Fibroblast of skin of left biceps (primary cell): ENCODE measurements around the gene EIF2B4.
"Not testable (repeated sequence)": the region's sequence is repeated elsewhere in the genome, so short reads cannot be mapped to it uniquely, and the experiment has no call there.

Source experiments
- DNase-seq, 2 experiments: peaks; one replicate each; pipeline ENCODE4 v3.0.0-alpha.2; 2013; ENCODE audit warnings: low read depth in 2 of 2

EIF2B4 gene

DNA sequence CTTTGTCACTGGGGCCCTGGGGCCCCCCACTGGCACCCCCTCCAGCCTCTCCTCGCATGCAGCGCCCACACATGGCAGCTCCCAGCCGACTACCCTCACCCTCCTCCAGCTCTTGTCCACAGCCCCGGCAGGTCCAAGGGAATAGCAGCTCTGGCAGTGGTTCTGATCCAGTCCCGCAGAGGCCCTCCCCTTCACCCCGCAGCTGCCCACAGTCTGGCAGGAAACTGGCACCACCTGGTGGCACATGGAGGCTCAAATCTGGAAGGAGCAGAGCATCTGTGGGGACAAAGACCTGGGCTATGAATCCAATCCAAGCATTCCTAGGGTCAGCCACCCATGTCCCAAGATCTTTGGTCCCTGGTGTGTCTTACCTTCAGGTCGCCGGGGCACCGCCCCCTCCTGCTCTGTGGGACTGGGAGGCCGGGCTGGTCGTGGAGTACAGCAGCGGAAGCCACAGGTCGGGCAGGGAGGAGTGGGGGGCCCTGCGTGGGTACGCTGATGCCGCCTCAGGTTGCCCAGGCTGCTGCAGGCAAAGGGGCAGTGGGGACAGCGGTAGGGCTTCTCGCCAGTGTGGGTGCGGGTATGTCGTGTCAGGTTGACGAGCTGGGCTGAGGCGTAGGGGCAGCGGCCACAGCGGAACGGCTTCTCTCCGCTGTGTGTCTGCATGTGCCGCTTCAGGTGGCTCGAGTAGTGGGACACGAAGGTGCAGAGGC, 8.1 kb upstream of the EIF2B4 start:
- no peak for DNase-seq

DNA sequence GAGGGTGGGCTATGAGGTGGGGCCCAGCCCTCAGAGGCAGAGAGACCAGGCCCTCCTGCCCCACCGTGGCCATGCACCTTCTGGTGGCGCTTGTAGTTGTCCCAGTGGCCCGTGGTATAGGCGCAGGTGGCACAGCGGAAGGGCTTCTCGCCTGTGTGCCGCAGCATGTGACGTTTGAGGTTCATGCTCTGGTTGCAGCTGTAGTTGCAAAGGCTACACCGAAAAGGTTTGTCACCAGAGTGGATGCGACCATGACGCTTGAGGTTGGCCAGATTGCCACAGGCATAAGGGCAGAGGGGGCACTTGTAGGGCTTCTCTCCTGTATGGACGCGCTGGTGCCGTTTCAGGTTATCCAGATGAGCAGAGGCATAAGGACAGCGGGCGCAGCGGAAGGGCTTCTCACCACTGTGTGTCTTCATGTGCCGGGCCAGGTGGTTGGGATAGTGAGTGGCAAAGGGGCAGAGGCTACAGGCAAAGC, 7.5 kb upstream of the EIF2B4 start:
- DNase-seq: no peak

DNA sequence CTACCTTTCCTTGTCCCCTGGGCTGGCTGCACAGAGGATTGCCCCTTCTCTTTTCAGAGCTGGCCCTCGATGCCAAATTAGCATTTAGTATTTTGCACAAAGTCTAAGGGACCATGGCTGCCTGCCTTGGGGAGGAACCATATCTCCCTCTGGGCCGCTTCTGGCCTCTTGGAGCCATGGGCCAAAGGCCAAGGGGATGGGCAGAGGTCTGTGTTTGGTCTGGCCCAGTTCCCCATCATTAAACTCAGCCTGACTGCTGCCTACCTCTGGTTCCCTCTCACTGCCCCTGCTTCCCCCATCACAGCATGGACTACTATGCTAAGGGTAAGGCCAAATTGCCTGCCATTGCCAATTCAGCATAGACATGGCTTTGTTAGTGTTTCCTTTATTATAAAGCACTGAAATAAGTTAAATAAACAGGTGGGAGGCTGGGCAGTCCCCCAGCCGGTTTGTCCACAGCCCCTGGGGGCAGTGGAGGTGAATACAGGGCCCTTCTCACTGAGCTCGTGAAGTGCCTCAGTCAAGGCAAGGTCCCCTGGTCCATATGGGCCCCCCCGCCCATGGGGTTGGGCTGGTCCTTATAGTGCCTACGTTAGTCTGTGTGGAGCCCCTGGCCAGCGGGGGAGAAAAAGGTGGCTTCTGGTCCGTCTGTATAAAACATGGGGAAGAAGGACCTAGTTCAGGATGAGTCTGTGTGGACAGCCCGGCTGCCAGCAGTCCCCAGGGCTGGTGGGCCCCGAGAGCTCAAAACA, 6.9 kb upstream of the EIF2B4 start:
- DNase-seq: no peak

GRCh38 chr2:27376151-27376865, 6.2 kb upstream of the EIF2B4 start:
- no peak for DNase-seq

GRCh38 chr2:27375513-27376099, 5.5 kb upstream of the EIF2B4 start:
- no peak for DNase-seq

DNA sequence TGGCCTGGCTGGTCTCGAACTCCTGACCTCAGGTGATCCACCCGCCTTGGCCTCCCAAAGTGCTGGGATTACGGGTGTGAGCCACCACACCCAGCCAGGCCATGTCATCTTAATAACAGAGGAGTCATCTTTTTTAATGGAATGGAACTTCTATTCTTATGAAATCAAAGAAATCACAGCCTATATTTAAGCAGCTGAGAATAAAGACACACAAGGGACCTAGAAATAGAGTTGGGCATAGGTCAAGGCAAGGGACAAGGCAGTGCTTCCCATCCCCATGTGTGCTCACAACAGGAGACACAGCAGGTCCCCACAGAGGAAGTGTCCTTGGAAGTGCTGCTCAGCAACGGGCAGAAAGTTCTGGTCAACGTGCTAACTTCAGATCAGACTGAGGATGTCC, 3.4 kb upstream of the EIF2B4 start:
- no peak for DNase-seq

GRCh38 chr2:27372937-27373336, 2.8 kb upstream of the EIF2B4 start:
- no peak for DNase-seq

GRCh38 chr2:27370816-27371620, 880 bp upstream of the EIF2B4 start:
- DNase-seq: no peak

GRCh38 chr2:27369471-27370025, 590 bp downstream of the EIF2B4 start:
- DNase-seq: no peak

DNA sequence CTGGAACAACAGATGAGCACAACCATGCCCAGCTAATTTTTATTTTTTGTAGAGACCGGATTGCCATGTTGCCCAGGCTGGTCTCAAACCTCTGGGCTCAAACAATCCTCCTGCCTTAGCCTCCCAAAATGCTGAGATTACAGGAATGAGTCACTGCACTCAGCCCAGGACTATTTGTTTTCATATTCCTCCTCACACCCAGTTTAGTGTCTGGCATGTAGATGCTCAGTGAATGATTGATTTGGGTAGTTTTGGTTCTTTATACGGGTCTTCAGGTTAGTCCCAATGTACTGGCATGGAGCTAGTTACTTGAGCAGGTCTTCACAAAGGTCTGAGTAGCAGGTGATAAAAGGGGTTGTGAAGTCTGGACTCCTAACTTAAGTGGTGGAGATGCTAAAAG, 6.2 kb downstream of the EIF2B4 start:
- DNase-seq: no peak

DNA sequence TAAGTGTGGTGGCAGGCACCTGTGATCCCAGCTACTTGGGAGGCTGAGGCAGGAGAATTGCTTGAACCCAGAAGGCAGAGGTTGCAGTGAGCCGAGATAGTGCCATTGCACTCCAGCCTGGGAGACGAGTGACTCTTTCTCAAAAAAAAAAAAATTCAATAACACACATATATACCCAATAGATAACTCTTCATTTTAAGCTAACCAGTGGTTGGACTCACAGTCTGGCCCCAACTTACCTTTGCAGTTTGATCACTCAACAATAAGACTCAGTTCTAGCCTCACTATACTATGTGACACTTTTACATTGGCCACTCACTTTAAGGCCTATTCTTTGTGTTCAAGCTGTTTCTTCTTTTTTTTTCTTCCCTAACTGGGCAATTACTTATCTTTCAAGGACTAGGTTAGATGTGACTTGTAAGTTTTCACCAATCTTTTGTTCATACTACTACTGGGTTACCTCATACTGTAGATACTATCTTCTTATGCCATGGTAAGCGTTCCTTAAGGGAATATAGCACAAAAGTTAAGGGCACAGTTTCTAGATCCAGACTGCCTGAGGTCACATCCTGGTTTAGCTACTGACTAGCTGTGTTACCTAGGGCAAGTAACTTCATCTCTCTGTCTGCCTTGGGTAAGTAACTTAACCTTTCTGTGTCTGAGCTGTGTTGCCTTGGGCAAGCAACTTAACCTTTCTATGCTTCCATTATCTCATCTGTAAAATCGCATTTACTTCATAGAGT, 7.3 kb downstream of the EIF2B4 start:
- DNase-seq: no peak

GRCh38 chr2:27356382-27357181, 13.6 kb downstream of the EIF2B4 start, which contains the start of gene GTF3C2:
Gene GTF3C2, minus strand, starts transcription at chr2:27356764. Its CDS starts 13,210 bp downstream, at chr2:27343554.
- peak; percentile 94 to 95 for DNase-seq

DNA sequence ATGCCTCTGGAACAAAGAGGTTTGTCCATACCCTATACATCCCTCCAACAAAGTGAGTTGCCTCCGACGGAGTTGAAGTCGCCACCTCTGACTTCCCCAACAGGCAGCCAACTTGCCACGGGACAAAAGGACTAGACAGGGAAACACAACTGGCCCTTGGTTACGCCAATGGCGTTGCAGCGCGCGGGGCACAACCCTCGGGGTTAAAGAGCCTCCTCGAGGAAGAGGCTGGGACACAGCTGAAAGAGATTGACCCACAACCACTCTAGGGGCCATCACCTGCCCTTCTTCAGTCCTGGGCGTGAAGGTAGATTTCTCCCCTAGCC, 14.1 kb downstream of the EIF2B4 start:
- no peak for DNase-seq

GRCh38 chr2:27354597-27354927, 15.6 kb downstream of the EIF2B4 start:
- DNase-seq: no peak

DNA sequence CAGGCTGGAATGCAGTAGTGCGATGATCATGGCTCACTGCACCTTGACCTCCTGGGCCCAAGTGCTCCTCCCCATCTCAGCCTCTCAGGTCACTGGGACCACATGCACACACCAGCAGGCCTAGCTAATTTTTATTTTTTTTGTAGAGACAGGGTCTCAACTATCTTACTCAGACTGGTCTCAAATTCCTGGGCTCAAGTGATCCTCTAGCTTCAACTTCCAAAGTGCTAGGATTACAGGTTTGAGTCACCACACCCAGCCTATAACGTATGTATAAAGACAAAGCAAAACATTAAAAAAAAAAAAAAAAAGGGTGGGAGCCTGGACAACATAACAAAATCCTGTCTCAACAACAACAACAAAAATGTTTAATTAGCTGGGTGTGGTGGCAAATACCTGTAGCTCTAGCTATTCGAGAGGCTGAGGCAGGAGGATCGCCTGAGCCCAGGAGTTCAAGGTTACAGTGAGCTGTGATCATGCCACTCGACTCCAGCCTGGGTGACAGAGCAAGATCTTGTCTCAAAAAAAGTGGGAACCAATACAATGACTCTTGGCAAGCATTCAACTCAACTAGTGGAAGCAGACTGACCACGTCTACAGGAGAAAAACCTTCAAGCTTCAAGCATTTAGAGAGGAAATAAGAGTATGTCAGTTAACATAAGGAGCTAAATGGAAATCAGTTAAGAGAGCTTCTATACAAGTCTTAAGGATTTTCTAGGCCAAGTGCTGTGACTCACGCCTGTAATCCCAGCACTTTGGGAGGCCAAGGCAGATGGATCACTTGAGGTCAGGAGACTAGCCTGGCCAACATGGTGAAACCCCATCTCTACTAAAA, 16.2 kb downstream of the EIF2B4 start:
- DNase-seq: no peak

- DNase-seq: not testable (repeated sequence)
These were observed 16.8 kb downstream of the EIF2B4 start for GRCh38 chr2:27353386-27353761.

DNA sequence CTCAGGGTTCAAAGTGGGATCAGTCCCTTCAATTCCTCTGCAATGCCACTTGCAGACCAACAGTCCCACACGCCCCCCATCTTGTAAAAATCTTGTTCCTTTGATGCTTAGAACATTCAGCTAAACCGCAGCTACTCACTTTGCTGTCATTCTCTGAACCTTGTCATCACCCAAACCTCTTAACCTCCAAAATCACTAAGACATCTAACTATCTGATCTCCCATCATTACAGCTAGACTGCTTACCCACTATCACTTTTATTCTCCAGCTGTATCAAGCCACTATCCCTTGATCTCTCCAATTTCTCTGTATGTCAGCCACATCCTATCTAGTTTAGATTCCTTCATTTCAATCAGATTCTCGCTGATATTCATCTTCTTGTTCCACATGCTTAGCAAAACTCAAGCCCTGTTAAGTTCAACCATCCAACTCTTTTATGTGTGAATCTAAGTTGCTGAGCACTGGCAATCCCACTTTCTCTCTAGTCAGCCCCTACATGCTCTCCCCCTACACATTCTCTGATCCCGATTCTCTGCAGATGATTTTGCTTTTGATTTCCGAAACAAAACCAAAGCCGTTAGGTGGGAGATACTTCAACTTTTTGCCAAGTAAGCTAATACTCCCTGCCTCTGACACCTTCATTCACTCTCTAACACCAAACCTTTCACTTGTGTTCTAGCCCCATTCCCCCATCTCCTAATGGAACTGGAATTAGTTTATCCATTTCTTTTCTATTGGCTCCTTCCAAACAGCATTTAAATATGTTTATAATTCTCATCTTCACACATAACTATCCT, 18.1 kb downstream of the EIF2B4 start:
- no peak for DNase-seq

- no peak for DNase-seq
These were observed 19.9 kb downstream of the EIF2B4 start for GRCh38 chr2:27350106-27350693.
